H1 (cell line): ENCODE measurements around the gene CEMP1. TPM values are rescaled to one million over a fixed set of nuclear protein-coding genes. Genes with fewer than 3 reads are reported as not detected.

ENCODE experiments used
- CTCF ChIA-PET: fragments of 300-600 bp; sonication (Branson Sonifier 250); formaldehyde crosslinking; loops from one replicate; lab custom pipeline; 2021; ENCODE audit not compliant: partially characterized antibody; lab: Charles Lee
- POLR2A ChIA-PET: fragments of 300-600 bp; sonication (Branson Sonifier 250); formaldehyde crosslinking; loops from one replicate; lab custom pipeline; 2021; ENCODE audit warnings: inconsistent platforms; ENCODE audit not compliant: partially characterized antibody; lab: Charles Lee
- DNase-seq, 2 experiments: peaks; one replicate each; pipeline versions ENCODE4 v3.0.0 to v3.0.0-alpha.2; 2010 to 2022; ENCODE audit warnings: low spot score in 2 of 2, low read depth in 1 of 2, mixed read lengths in 1 of 2
- FAIRE-seq: peaks from 2 replicates; lab custom pipeline; 2011; peaks lifted over from hg19 to GRCh38; lab: Jason Lieb, UNC
- H2AFZ ChIP-seq: 2 replicates; pipeline ENCODE4 v1.8.1; 2012; ENCODE audit warnings: low read length, inconsistent platforms
- H2AK5ac ChIP-seq: 2 replicates; pipeline ENCODE4 v1.6.1; 2013; ENCODE audit warnings: low read depth, low read length
- H2BK120ac ChIP-seq: replicated peaks from 2 replicates; pipeline ENCODE3; 2013; ENCODE audit warnings: low read depth, low read length, inconsistent platforms
- H2BK12ac ChIP-seq: 2 replicates; pipeline ENCODE4 v1.6.1; 2013; ENCODE audit warnings: low read depth, low read length
- H2BK15ac ChIP-seq: 2 replicates; pipeline ENCODE4 v1.6.1; 2013; ENCODE audit warnings: low read length
- H2BK20ac ChIP-seq: 2 replicates; pipeline ENCODE4 v1.6.1; 2013; ENCODE audit warnings: low read length
- H2BK5ac ChIP-seq: 2 replicates; pipeline ENCODE4 v1.6.1; 2013; ENCODE audit warnings: low read depth, low read length
- H3K14ac ChIP-seq: 2 replicates; pipeline ENCODE4 v1.6.1; 2013; ENCODE audit warnings: inconsistent platforms; ENCODE audit not compliant: insufficient read length
- H3K18ac ChIP-seq: 2 replicates; pipeline ENCODE4 v1.6.1; 2013; ENCODE audit warnings: low read length; ENCODE audit errors: extremely low read depth
- H3K23ac ChIP-seq: 2 replicates; pipeline ENCODE4 v1.6.1; 2013; ENCODE audit warnings: inconsistent platforms; ENCODE audit not compliant: insufficient read length
- H3K23me2 ChIP-seq: 2 replicates; pipeline ENCODE4 v1.6.1; 2013; ENCODE audit warnings: low read depth, low read length
- H3K27ac ChIP-seq: 2 replicates; pipeline ENCODE4 v1.6.1; 2011; ENCODE audit warnings: low read depth, low read length, inconsistent platforms
- H3K27me3 ChIP-seq, 4 experiments: replicated peaks in 1 of 4; 1 replicate in 1 of 4; 2 replicates in 3 of 4; pipeline versions ENCODE4 v1.6.1 to v1.8.1; 2011 to 2013; ENCODE audit warnings: low read length in 3 of 4, mild to moderate bottlenecking in 3 of 4, inconsistent platforms in 2 of 4, mixed read lengths in 2 of 4, moderate library complexity in 1 of 4; ENCODE audit not compliant: control insufficient read depth in 3 of 4, insufficient read depth in 3 of 4; ENCODE audit errors: extremely low read depth in 1 of 4
- H3K36me3 ChIP-seq, 4 experiments: 2 replicates each; pipeline versions ENCODE4 v1.6.1 to v1.8.1; 2011 to 2013; ENCODE audit warnings: mild to moderate bottlenecking in 4 of 4, low read length in 3 of 4, moderate library complexity in 2 of 4, control low read depth in 1 of 4, inconsistent platforms in 1 of 4; ENCODE audit not compliant: insufficient read depth in 4 of 4, control insufficient read depth in 2 of 4
- H3K4ac ChIP-seq: replicated peaks from 2 replicates; pipeline ENCODE3; 2013; ENCODE audit warnings: low read length, low read depth, mixed read lengths, inconsistent platforms; ENCODE audit not compliant: insufficient read length
- H3K4me1 ChIP-seq, 4 experiments: replicated peaks in 1 of 4; 1 replicate in 1 of 4; 2 replicates in 3 of 4; pipeline versions ENCODE4 v1.6.1 to v1.8.1; 2011 to 2013; ENCODE audit warnings: low read length in 3 of 4, inconsistent platforms in 2 of 4, mixed read lengths in 1 of 4; ENCODE audit not compliant: insufficient read depth in 4 of 4, control insufficient read depth in 3 of 4
- H3K4me2 ChIP-seq, 2 experiments: 2 replicates each; pipeline versions ENCODE4 v1.6.1 to v1.8.1; 2011 to 2013; ENCODE audit warnings: low read depth in 2 of 2, low read length in 2 of 2, control low read depth in 1 of 2, inconsistent platforms in 1 of 2, mild to moderate bottlenecking in 1 of 2; ENCODE audit not compliant: insufficient read depth in 1 of 2
- H3K4me3 ChIP-seq, 4 experiments: fragments of 200-600, 300-600 bp in 1 of 4; sonication (generic), shearing (Covaris generic), sonication (Bioruptor Twin) in 1 of 4; 2 replicates each; pipeline versions ENCODE4 v1.5.1 to v1.8.1; 2011 to 2016; ENCODE audit warnings: low read length in 4 of 4, low read depth in 3 of 4, control low read depth in 2 of 4, inconsistent platforms in 2 of 4, mild to moderate bottlenecking in 2 of 4, mixed read lengths in 1 of 4, moderate library complexity in 1 of 4; ENCODE audit not compliant: insufficient read depth in 2 of 4; ENCODE audit errors: extremely low read depth in 1 of 4
- H3K56ac ChIP-seq: replicated peaks from 2 replicates; pipeline ENCODE3; 2013; ENCODE audit warnings: low read depth, mild to moderate bottlenecking, mixed read lengths, low read length, inconsistent platforms; ENCODE audit not compliant: insufficient read length
- H3K79me1 ChIP-seq: 2 replicates; pipeline ENCODE4 v1.6.1; 2013; ENCODE audit warnings: low read depth, low read length, control low read depth
- H3K79me2 ChIP-seq, 2 experiments: 2 replicates each; pipeline versions ENCODE4 v1.6.1 to v1.8.1; 2012 to 2013; ENCODE audit warnings: low read length in 2 of 2, mild to moderate bottlenecking in 2 of 2, inconsistent platforms in 1 of 2; ENCODE audit not compliant: insufficient read depth in 2 of 2, control insufficient read depth in 1 of 2
- H3K9ac ChIP-seq, 4 experiments: replicated peaks in 1 of 4; 1 replicate in 1 of 4; 2 replicates in 3 of 4; pipeline versions ENCODE4 v1.6.1 to v1.8.1; 2011 to 2013; ENCODE audit warnings: low read depth in 3 of 4, low read length in 3 of 4, control low read depth in 2 of 4, mild to moderate bottlenecking in 2 of 4, moderate library complexity in 2 of 4, inconsistent platforms in 1 of 4; ENCODE audit errors: extremely low read depth in 1 of 4
- H3K9me3 ChIP-seq, 2 experiments: 2 replicates each; pipeline versions ENCODE4 v1.6.1 to v1.8.1; 2012 to 2013; ENCODE audit warnings: mild to moderate bottlenecking in 2 of 2, moderate library complexity in 2 of 2, control low read depth in 1 of 2, inconsistent platforms in 1 of 2, low read depth in 1 of 2, low read length in 1 of 2, mixed read lengths in 1 of 2; ENCODE audit not compliant: insufficient read depth in 2 of 2
- H4K20me1 ChIP-seq, 2 experiments: replicated peaks in 1 of 2; 2 replicates each; pipeline versions ENCODE3 to v1.8.1; 2011 to 2013; ENCODE audit warnings: inconsistent platforms in 2 of 2, low read length in 2 of 2, mild to moderate bottlenecking in 1 of 2; ENCODE audit not compliant: insufficient read depth in 2 of 2, control insufficient read depth in 1 of 2
- H4K5ac ChIP-seq: 2 replicates; pipeline ENCODE4 v1.6.1; 2013; ENCODE audit warnings: low read length, low read depth, mixed read lengths, inconsistent platforms; ENCODE audit not compliant: insufficient read length
- H4K8ac ChIP-seq: 2 replicates; pipeline ENCODE4 v1.8.0; 2013; ENCODE audit warnings: mild to moderate bottlenecking, moderate library complexity, low read length, inconsistent platforms; ENCODE audit not compliant: insufficient read depth; ENCODE audit errors: extremely low read depth
- H4K91ac ChIP-seq: replicated peaks from 2 replicates; pipeline ENCODE3; 2013; ENCODE audit warnings: low read length, mixed read lengths, inconsistent platforms; ENCODE audit not compliant: insufficient read length
- CBX8 ChIP-seq: fragments of 300-800, 300-1000 bp; sonication (generic); IDR thresholded peaks from 2 replicates; pipeline ENCODE4 v1.7.1; 2016; ENCODE audit warnings: low read depth, low read length, borderline replicate concordance
- CEBPB ChIP-seq: IDR thresholded peaks from 2 replicates; pipeline ENCODE4 v1.6.1; 2012; ENCODE audit warnings: low read depth, low read length
- GTF2F1 ChIP-seq: IDR thresholded peaks from 2 replicates; pipeline ENCODE4 v1.6.1; 2012; ENCODE audit warnings: low read depth, low read length, improper control_type of control experiment, borderline replicate concordance
- KDM1A ChIP-seq: fragments of 200-600, 300-600 bp; sonication (generic); IDR thresholded peaks from 2 replicates; pipeline ENCODE4 v1.7.1; 2016; ENCODE audit warnings: mild to moderate bottlenecking, low read length, borderline replicate concordance
- NRF1 ChIP-seq: IDR thresholded peaks from 2 replicates; pipeline ENCODE4 v1.6.1; 2011; ENCODE audit warnings: mild to moderate bottlenecking, low read depth, low read length, improper control_type of control experiment
- RFX5 ChIP-seq: IDR thresholded peaks from 2 replicates; pipeline ENCODE4 v1.6.1; 2011; ENCODE audit warnings: low read depth, low read length, improper control_type of control experiment, borderline replicate concordance
- SAP30 ChIP-seq: fragments of 300-600 bp; sonication (generic); IDR thresholded peaks from 2 replicates; pipeline ENCODE4 v1.7.1; 2012; ENCODE audit warnings: low read length, moderate library complexity, mild to moderate bottlenecking, inconsistent platforms; ENCODE audit not compliant: insufficient read depth, insufficient replicate concordance
- SRF ChIP-seq: IDR thresholded peaks from 2 replicates; pipeline ENCODE4 v1.6.1; 2011; ENCODE audit warnings: mild to moderate bottlenecking, low read depth, low read length, moderate library complexity
- TAF1 ChIP-seq: IDR thresholded peaks from 2 replicates; pipeline ENCODE4 v1.6.1; 2011; ENCODE audit warnings: mild to moderate bottlenecking, low read depth, low read length
- TEAD4 ChIP-seq: IDR thresholded peaks from 2 replicates; pipeline ENCODE4 v1.6.1; 2012; ENCODE audit warnings: low read depth, low read length, inconsistent platforms, mixed read lengths
- WGBS, 2 experiments: shearing (Covaris generic) in 1 of 2; methylation state at CpG; one replicate each; pipeline versions ENCODE4 v1.1.6 to v1.1.7; 2013 to 2015; ENCODE audit warnings: low lambda C conversion rate in 2 of 2, mixed read lengths in 2 of 2, inconsistent platforms in 1 of 2, low coverage in 1 of 2, missing lambda C conversion rate in 1 of 2; ENCODE audit not compliant: insufficient replicate concordance in 2 of 2, insufficient coverage in 1 of 2, insufficient read length in 1 of 2; ENCODE audit errors: extremely low coverage in 1 of 2, missing lambda C conversion rate in 1 of 2; 5-methylcytosine and 5-hydroxymethylcytosine counted together
- polyA plus RNA-seq, 7 experiments: library from polyadenylated mRNA; depleted of rRNA in 3 of 7; stranded (reverse) in 5 of 7; unstranded in 2 of 7; fragments of >200 nt in 5 of 7; fragments of 200-250 nt in 2 of 7; gene quantifications; 1 replicate in 5 of 7; 2 replicates in 1 of 7; 4 replicates in 1 of 7; pipeline versions ENCODE4 v1.2.1 to v1.2.3, GENCODE V29; 2011 to 2013; ENCODE audit warnings: missing spikeins in 2 of 7, mixed read lengths in 2 of 7
- total RNA-seq: library from RNA; stranded (reverse); fragmentation: NEBNext Ultra II Directional; extraction: Animal tissue kit (Norgen Biotek cat#: 25700); gene quantifications from 2 replicates; pipeline ENCODE4 v1.2.1, GENCODE V29; 2021

The CEMP1 gene
- total and polyA plus RNA-seq, 2 of the 8 experiments (the other 6 are each of a cell fraction or from before 2014, with no cell fraction given), result not detected

GRCh38 chr16:2516391-2517240, 14.6 kb downstream of the CEMP1 start:
- Histone ChIP-seq H3K23me2 (peaks cover 13% of the 10 kb centered on the region; the same call in 1 of the 2 replicates), H3K14ac (no peak overlapping the region), H3K4me2 (peak overlapping the region in 1 of 2 experiments; percentile 85; a peak in 1 of 4 replicates), H3K18ac (no peak overlapping the region), H3K79me2 (peaks cover 26 to 61% of the 10 kb centered on the region in 2 experiments), H4K5ac (no peak overlapping the region), H2BK12ac (no peak overlapping the region), H4K91ac (no peak overlapping the region), H3K56ac (no peak overlapping the region), H3K4me1 (peaks cover 4 to 38% (median 18%) of the 10 kb centered on the region in 4 experiments), H4K20me1 (peaks cover 31 to 38% of the 10 kb centered on the region in 2 experiments), H3K36me3 (no peaks in the 10 kb centered on the region; a peak in 1 of 8 replicates), H3K4me3 (no peak overlapping the region)
- FAIRE-seq, result no peak
- WGBS, 2 experiments, result 79% methylated on average over 11 of the region's 11 CpGs; no CpG with 5 or more reads in 1 of the 2 experiments
- POLR2A ChIA-PET, result interaction anchor here (0.7 to 5.6 kb wide), 4 partner anchors 16 to 519 kb away, joined by 4 to 44 read pairs (median 7); partner anchors contain the start of gene CEMP1
- TF ChIP-seq CBX8 (no peak), SRF (no peak), RFX5 (no peak), SAP30 (no peak), NRF1 (no peak), KDM1A (no peak), CEBPB (no peak), TEAD4 (no peak), TAF1 (no peak), GTF2F1 (no peak)
- TF ChIP-seq, all 59 proteins: peak for 0
- no peak overlapping the region for H3K23ac ChIP-seq
- H2AFZ ChIP-seq, result no peak overlapping the region
- H3K9ac ChIP-seq, result peak overlapping the region; percentile 8 to 38 (median 30); a peak in 4 of 7 replicates
- no peak overlapping the region for H2BK120ac ChIP-seq
- H2BK15ac ChIP-seq, result no peak overlapping the region
- CTCF ChIA-PET, result interaction anchor here (0.8 to 1.4 kb wide), 4 partner anchors 10 to 322 kb away, joined by 3 to 4 read pairs (median 4); no protein-coding TSS in a partner anchor
- H3K27ac ChIP-seq, result peak overlapping the region; percentile 45; the same call in 1 of the 2 replicates
- no peak overlapping the region for H3K4ac ChIP-seq
- H4K8ac ChIP-seq, result no peak overlapping the region
- no peaks in the 10 kb centered on the region; a peak in 2 of 7 replicates for H3K27me3 ChIP-seq
- peaks cover 24% of the 10 kb centered on the region for H3K79me1 ChIP-seq
- no peak overlapping the region for H2BK20ac ChIP-seq
- H3K9me3 ChIP-seq, result no peaks in the 10 kb centered on the region
- H2BK5ac ChIP-seq, result peak overlapping the region; percentile 16; the same call in 1 of the 2 replicates
- DNase-seq, result no peak
- H2AK5ac ChIP-seq, result 0 out of 2 replicates have a peak overlapping the region, but pooled peaks have one; percentile 53
